B cell (primary cell): ENCODE results near the gene ADAMTSL1. TPM values are rescaled to one million over a fixed set of nuclear protein-coding genes. Genes with fewer than 3 reads are reported as not detected.

ENCODE experiments used
- ATAC-seq: fragments of 200-7000 bp; cut with Tn5 transposase; one replicate; pipeline ENCODE4 v1.10.0; 2021; ENCODE audit warnings: low read depth, mild to moderate bottlenecking, moderate number of reproducible peaks, moderate library complexity
- CTCF ChIA-PET: fragments of 350-600 bp; sonication (Branson Sonifier 250); formaldehyde crosslinking; loops from one replicate; lab custom pipeline; 2021; ENCODE audit warnings: antibody characterized with exemption, inconsistent platforms; lab: Charles Lee
- POLR2A ChIA-PET: fragments of 350-600 bp; sonication (Branson Sonifier 250); formaldehyde crosslinking; loops from one replicate; lab custom pipeline; 2021; ENCODE audit warnings: antibody characterized with exemption; lab: Charles Lee
- DNase-seq: peaks from one replicate; pipeline ENCODE4 v3.0.0; 2013
- H2AFZ ChIP-seq: 2 replicates; pipeline ENCODE4 v1.6.1; 2012; ENCODE audit warnings: mild to moderate bottlenecking, low read depth, low read length; ENCODE audit not compliant: insufficient read depth, poor library complexity, severe bottlenecking
- H3K27ac ChIP-seq, 2 donors: 1 replicate in 1 of 2; 2 replicates in 1 of 2; pipeline ENCODE4 v1.5.1; 2012 to 2013; ENCODE audit warnings: low read length in 2 of 2, mild to moderate bottlenecking in 2 of 2, moderate library complexity in 1 of 2
- H3K27me3 ChIP-seq, 4 experiments: fragments of 200-600 bp in 1 of 4; sonication (generic) in 1 of 4; replicated peaks in 1 of 4; 1 replicate in 2 of 4; 2 replicates in 2 of 4; pipeline versions ENCODE4 v1.6.1 to v1.7.0; 2013 to 2016; ENCODE audit warnings: low read length in 3 of 4, mild to moderate bottlenecking in 2 of 4, mixed read lengths in 1 of 4, moderate library complexity in 1 of 4; ENCODE audit not compliant: insufficient read depth in 4 of 4, control insufficient read depth in 3 of 4; ENCODE audit errors: control extremely low read depth in 1 of 4
- H3K36me3 ChIP-seq, 2 experiments: replicated peaks in 1 of 2; 1 replicate in 1 of 2; 2 replicates in 1 of 2; pipeline versions ENCODE4 v1.6.1 to v1.7.1; 2013; ENCODE audit warnings: low read length in 1 of 2; ENCODE audit not compliant: insufficient read depth in 2 of 2, control insufficient read depth in 1 of 2; ENCODE audit errors: control extremely low read depth in 1 of 2, extremely low read depth in 1 of 2
- H3K4me1 ChIP-seq, 2 donors: fragments of 200-600 bp in 1 of 2; sonication (generic) in 1 of 2; 1 replicate in 1 of 2; 2 replicates in 1 of 2; pipeline versions ENCODE4 v1.5.1 to v1.6.1; 2013 to 2017; ENCODE audit warnings: low read length in 2 of 2; ENCODE audit not compliant: control insufficient read depth in 2 of 2, insufficient read depth in 2 of 2
- H3K4me2 ChIP-seq: replicated peaks from 2 replicates; pipeline ENCODE3; 2012; ENCODE audit warnings: mild to moderate bottlenecking, low read depth, low read length; ENCODE audit not compliant: poor library complexity, severe bottlenecking
- H3K4me3 ChIP-seq, 5 experiments: fragments of 200-600 bp in 1 of 5; sonication (generic) in 1 of 5; 1 replicate in 3 of 5; 2 replicates in 2 of 5; pipeline versions ENCODE4 v1.5.1 to v1.7.0; 2011 to 2016; ENCODE audit warnings: low read length in 4 of 5, mild to moderate bottlenecking in 4 of 5, low read depth in 2 of 5, control low read depth in 1 of 5, moderate library complexity in 1 of 5; ENCODE audit not compliant: insufficient read depth in 1 of 5; ENCODE audit errors: control extremely low read depth in 1 of 5, extremely low read depth in 1 of 5
- H3K79me2 ChIP-seq: fragments of 200-600 bp; sonication (generic); one replicate; pipeline ENCODE4 v1.6.0; 2016; ENCODE audit warnings: low read length; ENCODE audit not compliant: control insufficient read depth, insufficient read depth
- H3K9ac ChIP-seq: fragments of 200-600 bp; sonication (generic); 2 replicates; pipeline ENCODE4 v1.6.1; 2017; ENCODE audit warnings: mild to moderate bottlenecking, low read length, moderate library complexity
- H3K9me3 ChIP-seq, 3 donors: one replicate each; pipeline versions ENCODE4 v1.6.1 to v1.7.1; 2013; ENCODE audit warnings: low read length in 2 of 3; ENCODE audit not compliant: control insufficient read depth in 2 of 3, insufficient read depth in 1 of 3; ENCODE audit errors: control extremely low read depth in 1 of 3
- H4K20me1 ChIP-seq: 2 replicates; pipeline ENCODE4 v1.6.0; 2012; ENCODE audit warnings: mild to moderate bottlenecking, low read length; ENCODE audit not compliant: insufficient read depth, control insufficient read depth, poor library complexity, severe bottlenecking
- H3K27ac Mint-ChIP-seq: one replicate; pipeline ENCODE4 v1.8.0; 2021; ENCODE audit warnings: mixed read lengths
- H3K27me3 Mint-ChIP-seq: one replicate; pipeline ENCODE4 v1.8.0; 2021; ENCODE audit warnings: mixed read lengths
- H3K4me1 Mint-ChIP-seq: one replicate; pipeline ENCODE4 v1.8.0; 2021; ENCODE audit warnings: mixed read lengths
- H3K4me3 Mint-ChIP-seq: one replicate; pipeline ENCODE4 v1.8.0; 2021; ENCODE audit warnings: mixed read lengths
- H3K9me3 Mint-ChIP-seq: one replicate; pipeline ENCODE4 v1.8.0; 2022; ENCODE audit warnings: mixed read lengths; ENCODE audit not compliant: insufficient read depth
- CTCF ChIP-seq: fragments of 200-600 bp; IDR thresholded peaks from one replicate; pipeline ENCODE4 v1.8.0; 2022; ENCODE audit warnings: antibody characterized with exemption, mild to moderate bottlenecking
- EZH2 ChIP-seq: IDR thresholded peaks from 2 replicates; pipeline ENCODE4 v1.6.1; 2012; ENCODE audit warnings: borderline replicate concordance, low read depth, mild to moderate bottlenecking, moderate library complexity, low read length; ENCODE audit not compliant: insufficient read depth, poor library complexity, severe bottlenecking
- WGBS: methylation state at CpG from one replicate; pipeline ENCODE4 v1.1.5; 2013; ENCODE audit warnings: missing lambda C conversion rate; ENCODE audit not compliant: insufficient coverage; 5-methylcytosine and 5-hydroxymethylcytosine counted together
- intact Hi-C: fragments of 100-400 bp; cut with micrococcal nuclease; formaldehyde crosslinking; loops from one replicate; pipeline ENCODE4 v1.10.0; 2022
- polyA plus RNA-seq: library from polyadenylated mRNA; depleted of rRNA; stranded (reverse); fragments of >200 nt; gene quantifications from 2 replicates; pipeline ENCODE4 v1.2.3, GENCODE V29; 2012
- total RNA-seq, 2 donors: library from RNA; stranded (reverse); fragments of 120-200 nt in 1 of 2; gene quantifications; 1 replicate in 1 of 2; 2 replicates in 1 of 2; pipeline versions ENCODE4 v1.2.3 to v1.2.4, GENCODE V29; 2013 to 2022

Gene ADAMTSL1
- total and polyA plus RNA-seq, 2 donors (not counting 1 experiment from before 2014, with no cell fraction given) = not detected

- no peak overlapping the region for H3K4me2 ChIP-seq
- Mint-ChIP-seq H3K4me3 (no peak overlapping the region), H3K9me3 (peaks cover 4% of the 10 kb centered on the region), H3K27ac (no peak overlapping the region), H3K4me1 (no peaks in the 10 kb centered on the region), H3K27me3 (no peaks in the 10 kb centered on the region)
- intact Hi-C loops = no loop called here
- H3K4me1 ChIP-seq = no peaks in the 10 kb centered on the region
- no peaks in the 10 kb centered on the region for H3K79me2 ChIP-seq
- DNase-seq (no peak), ATAC-seq (no peak)
- H3K36me3 ChIP-seq = no peaks in the 10 kb centered on the region
- CTCF ChIA-PET = no interaction called here
- H3K27me3 ChIP-seq = no peaks in the 10 kb centered on the region
- WGBS = no CpG with 5 or more reads among the region's 2 CpGs
- POLR2A ChIA-PET = no interaction called here
- H2AFZ ChIP-seq = no peak overlapping the region
- no peak overlapping the region for H3K27ac ChIP-seq
- H3K9me3 ChIP-seq = peaks cover 0 to 1% (median 0%) of the 10 kb centered on the region in 3 donors
- H3K9ac ChIP-seq = no peak overlapping the region
- no peaks in the 10 kb centered on the region for H4K20me1 ChIP-seq
- H3K4me3 ChIP-seq = no peak overlapping the region
- TF ChIP-seq EZH2 (no peak), CTCF (no peak)
Measured at GRCh38 chr9:18588002-18588401, 114.0 kb downstream of the ADAMTSL1 start.

GRCh38 chr9:18591261-18591660 is 117.3 kb downstream of the ADAMTSL1 start:
- intact Hi-C loops = no loop called here
- no peaks in the 10 kb centered on the region for H3K4me1 Mint-ChIP-seq
- H3K4me3 ChIP-seq = no peak overlapping the region
- H3K27me3 Mint-ChIP-seq = no peaks in the 10 kb centered on the region
- no peaks in the 10 kb centered on the region for H4K20me1 ChIP-seq
- ChIA-PET POLR2A (no interaction called here), CTCF (no interaction called here)
- no CpG with 5 or more reads among the region's 2 CpGs for WGBS
- H3K4me3 Mint-ChIP-seq = no peak overlapping the region
- no peak for DNase-seq
- H3K36me3 ChIP-seq = no peaks in the 10 kb centered on the region
- H3K4me2 ChIP-seq = no peak overlapping the region
- peaks cover 1 to 7% (median 3%) of the 10 kb centered on the region in 3 donors for H3K9me3 ChIP-seq
- peaks cover 4% of the 10 kb centered on the region for H3K9me3 Mint-ChIP-seq
- no peaks in the 10 kb centered on the region for H3K4me1 ChIP-seq
- H3K9ac ChIP-seq = no peak overlapping the region
- H3K27ac ChIP-seq = no peak overlapping the region
- no peak overlapping the region for H2AFZ ChIP-seq
- no peaks in the 10 kb centered on the region for H3K27me3 ChIP-seq
- no peak for ATAC-seq
- no peaks in the 10 kb centered on the region for H3K79me2 ChIP-seq
- H3K27ac Mint-ChIP-seq = no peak overlapping the region
- TF ChIP-seq CTCF = no peak
- no peak for TF ChIP-seq EZH2
